RCC 7860 (cell line): Measurements from ENCODE around the gene ABLIM3.

Experiments used
- DNase-seq: peaks from one replicate; pipeline ENCODE4 v3.0.0-alpha.2; 2015; ENCODE audit warnings: low spot score
- FAIRE-seq: peaks from 2 replicates; lab custom pipeline; 2012; peaks lifted over from hg19 to GRCh38; lab: Jason Lieb, UNC

ABLIM3 gene

DNA sequence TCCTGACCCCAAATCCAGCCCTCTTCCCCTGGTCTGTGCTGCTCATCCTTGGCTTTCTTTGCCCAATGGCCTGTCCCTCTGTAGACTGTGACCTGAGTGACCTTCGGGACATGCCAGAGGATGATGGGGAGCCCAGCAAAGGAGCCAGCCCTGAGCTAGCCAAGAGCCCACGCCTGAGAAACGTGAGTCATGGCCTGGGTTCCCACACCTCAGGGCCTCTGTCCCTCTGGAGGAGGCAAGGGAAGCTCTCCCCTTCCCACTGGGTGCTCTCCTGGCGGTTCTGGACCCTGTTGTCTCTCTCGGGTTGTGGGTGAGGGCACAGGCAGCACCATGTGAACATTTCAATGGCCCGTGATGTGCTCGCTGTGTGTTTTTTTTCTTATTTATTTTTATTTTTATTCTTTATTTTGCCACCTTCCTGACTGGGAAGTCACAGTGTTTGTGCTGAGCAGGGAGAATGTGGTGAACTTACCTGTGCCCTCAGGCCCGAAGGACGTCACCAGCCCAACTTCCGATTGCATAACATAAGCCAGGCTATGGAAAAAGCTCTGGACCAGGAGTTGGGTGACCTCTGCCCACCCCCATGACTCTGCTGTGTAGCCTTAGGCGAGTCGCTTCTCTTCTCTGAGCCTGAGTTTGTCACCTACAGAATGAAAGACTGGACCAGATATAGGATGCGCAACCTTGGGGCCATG is 159.9 kb downstream of the ABLIM3 start:
- DNase-seq: no peak
- FAIRE-seq: no peak

DNA sequence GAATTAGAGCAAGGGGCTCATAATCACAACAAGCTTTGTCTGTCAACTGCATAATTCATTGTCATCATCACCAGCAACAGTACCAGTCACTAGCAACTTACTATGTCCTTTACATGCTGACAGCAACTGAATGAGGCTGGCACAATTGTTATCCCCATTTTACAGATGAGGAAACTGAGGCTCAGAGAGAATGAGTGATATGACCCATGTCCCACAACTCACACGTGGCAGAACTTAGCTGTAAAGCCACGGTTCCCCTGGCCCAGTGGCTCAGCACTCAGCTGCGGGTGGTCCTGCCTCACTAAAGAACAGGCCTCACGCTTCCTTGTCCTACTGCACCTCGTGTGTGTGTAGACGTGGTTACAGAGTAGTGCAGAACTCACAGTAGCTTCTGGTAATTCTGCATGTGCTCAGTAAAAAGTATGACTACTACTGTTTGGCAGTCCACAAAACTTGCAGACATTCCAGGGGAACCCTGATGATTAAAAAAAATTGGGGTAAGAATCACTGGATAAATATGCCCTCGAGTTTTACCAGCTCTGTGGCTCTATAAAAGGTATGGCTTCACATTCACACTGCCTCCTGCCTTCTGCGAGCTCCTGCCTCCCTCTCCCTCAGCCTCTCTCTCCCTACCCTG is 160.6 kb downstream of the ABLIM3 start:
- FAIRE-seq (no peak), DNase-seq (no peak)

DNA sequence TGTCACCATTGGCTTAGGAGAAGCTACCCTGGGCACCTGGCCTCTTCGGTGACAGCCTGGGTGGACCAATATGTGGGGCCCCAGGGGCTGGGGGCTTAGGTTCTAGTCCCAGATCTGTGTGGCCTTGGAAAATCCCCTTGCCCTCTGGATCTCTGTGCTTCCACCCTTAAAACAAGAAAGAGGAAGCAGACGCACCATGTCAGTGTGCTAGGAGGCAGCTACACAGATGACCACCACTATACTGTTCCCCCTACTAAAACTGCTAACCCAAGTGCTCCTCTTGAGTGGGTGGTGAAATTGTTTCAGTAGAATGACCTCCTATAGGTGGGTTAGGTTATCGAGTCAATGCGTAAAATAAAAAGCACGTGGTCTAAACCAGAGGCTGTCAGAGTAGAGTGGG is 161.3 kb downstream of the ABLIM3 start:
- FAIRE-seq: no peak
- DNase-seq: no peak

DNA sequence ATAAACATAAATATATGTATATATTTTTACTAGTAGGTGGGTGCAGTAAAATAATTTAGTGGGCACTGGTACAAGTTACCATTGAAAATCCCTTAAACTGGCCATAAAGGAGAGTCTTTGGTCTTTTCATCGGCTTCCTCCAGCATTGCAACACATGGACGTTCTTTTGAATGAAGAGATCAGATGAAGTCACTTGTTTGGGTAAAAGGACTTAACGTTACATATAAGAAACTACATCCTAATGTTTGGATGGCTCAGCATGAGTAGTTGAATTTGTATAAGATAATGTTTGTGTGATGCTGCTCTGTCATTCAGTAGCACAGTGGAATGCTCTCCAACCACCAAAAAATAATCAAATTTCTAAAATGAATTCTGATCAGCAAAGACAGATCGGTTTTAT is 161.9 kb downstream of the ABLIM3 start:
- no peak for FAIRE-seq
- DNase-seq: no peak

DNA sequence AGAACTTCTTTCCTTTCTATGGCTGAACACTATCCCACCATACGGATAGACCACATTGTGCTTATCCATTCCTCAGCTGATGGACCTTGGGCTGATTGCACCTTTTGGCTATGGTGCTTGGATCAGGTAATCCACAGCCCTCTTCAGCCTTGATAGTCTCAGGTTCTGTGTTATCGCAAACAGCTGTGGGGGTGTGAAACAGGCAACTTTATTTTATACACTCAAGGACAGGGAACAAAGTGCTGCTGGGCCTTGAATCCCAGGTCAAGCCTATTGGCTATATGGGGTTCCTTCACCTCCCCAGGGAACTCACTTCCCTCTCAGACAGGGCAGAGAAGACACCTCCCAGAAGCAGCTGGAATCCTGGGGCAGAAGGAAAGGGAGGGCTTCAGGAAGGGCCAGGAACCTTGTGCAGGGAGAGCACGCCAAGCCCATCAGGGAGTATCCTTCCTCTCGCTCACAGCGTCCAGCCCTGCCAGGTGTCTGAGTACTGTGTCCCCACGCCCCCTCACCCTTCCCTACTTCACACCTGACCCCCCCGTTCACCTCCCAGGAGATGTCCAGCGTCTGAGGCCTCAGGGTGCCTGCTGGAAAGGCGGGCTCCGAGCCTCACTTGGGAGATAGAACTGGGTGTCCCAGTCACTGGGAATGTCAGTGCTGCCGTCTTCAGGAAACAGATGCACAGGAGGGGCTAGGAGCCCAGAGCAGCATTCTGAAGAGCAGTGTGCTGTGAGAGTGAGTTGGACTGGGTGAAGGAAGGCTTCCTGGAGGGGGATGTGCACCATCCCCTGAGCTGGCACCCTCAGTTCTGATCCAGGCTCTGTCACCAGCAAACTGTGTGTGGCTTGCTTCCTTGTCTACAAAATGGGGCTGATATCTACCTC is 163.1 kb downstream of the ABLIM3 start:
- FAIRE-seq: no peak
- DNase-seq: no peak

DNA sequence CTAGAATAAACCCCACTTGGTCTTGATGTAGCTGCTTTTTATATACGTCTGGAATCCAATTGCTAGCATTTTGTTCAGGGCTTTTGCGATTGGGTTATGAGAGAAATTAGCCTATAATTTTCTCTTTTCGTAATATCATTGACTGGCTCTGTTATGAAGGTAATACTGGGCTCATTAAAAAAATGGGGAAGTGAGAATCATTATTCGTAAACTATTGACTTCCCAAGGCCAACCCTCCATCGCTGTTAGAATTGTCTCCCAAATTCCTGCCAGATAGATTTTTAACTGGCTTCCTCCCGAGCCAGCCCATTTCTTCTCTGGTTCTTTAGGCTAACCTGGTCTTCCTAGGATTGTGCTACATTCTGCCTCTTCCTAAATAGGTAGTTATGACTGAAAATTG is 168.1 kb downstream of the ABLIM3 start:
- DNase-seq: no peak
- FAIRE-seq: no peak
